ENCODE measurements around the gene TMEM236. TPM values are rescaled to one million over a fixed set of nuclear protein-coding genes. Genes with fewer than 3 reads are reported as not detected.

Gene TMEM236
- total and polyA plus RNA-seq, 2 of the 4 experiments (the other 2 are of a cell fraction): not detected

- Histone ChIP-seq H3K56ac (ENCODE audit: extremely low read depth, insufficient read depth, low read length) (no peak overlapping the region), H3K14ac (replicated peaks; ENCODE audit: low read depth, low read length) (no peak overlapping the region), H3K23ac (ENCODE audit: low read depth, low read length) (no peak overlapping the region), H2BK20ac (ENCODE audit: low read depth, low read length) (no peak overlapping the region), H3K18ac (ENCODE audit: low read depth, low read length) (no peak overlapping the region), H3K9ac (ENCODE audit: low read depth, low read length) (no peak overlapping the region), H3K4ac (ENCODE audit: low read depth, low read length) (no peak overlapping the region), H3K27ac (ENCODE audit: insufficient read depth, low read length) (no peak overlapping the region), H4K5ac (ENCODE audit: low read depth, low read length) (no peak overlapping the region), H2BK120ac (ENCODE audit: low read depth, low read length) (no peak overlapping the region), H4K8ac (ENCODE audit: low read depth in 2 of 2, low read length in 2 of 2) (no peak overlapping the region), H3K4me1 (ENCODE audit: control insufficient read depth, insufficient read depth, low read length) (no peaks in the 10 kb centered on the region), H3K9me1 (ENCODE audit: insufficient read depth, low read length) (no peaks in the 10 kb centered on the region), H3K27me3 (ENCODE audit: control insufficient read depth, insufficient read depth, low read length) (peaks cover 8% of the 10 kb centered on the region), H4K20me1 (ENCODE audit: insufficient read depth, low read length) (no peaks in the 10 kb centered on the region), H3K4me2 (ENCODE audit: low read depth, low read length) (no peak overlapping the region), H3K36me3 (ENCODE audit: control insufficient read depth, insufficient read depth, low read length) (no peaks in the 10 kb centered on the region), H2AFZ (replicated peaks; ENCODE audit: low read length, poor library complexity) (peak overlapping the region; percentile 27), H3K79me1 (ENCODE audit: low read depth in 1 of 2, low read length in 2 of 2) (no peaks in the 10 kb centered on the region), H3K9me3 (ENCODE audit: control insufficient read depth, insufficient read depth, low read length) (no peaks in the 10 kb centered on the region), H4K91ac (ENCODE audit: insufficient read depth, low read depth, low read length) (no peak overlapping the region), H2AK9ac (replicated peaks; ENCODE audit: low read depth, low read length, poor library complexity) (no peak overlapping the region), H2BK5ac (ENCODE audit: low read depth, low read length, poor library complexity, severe bottlenecking) (no peak overlapping the region), H2BK15ac (ENCODE audit: low read depth, low read length) (no peak overlapping the region), H2AK5ac (ENCODE audit: low read depth, low read length) (no peak overlapping the region), H3K4me3 (ENCODE audit: insufficient read depth, low read depth, low read length) (no peak overlapping the region)
- ATAC-seq (ENCODE audit: low read depth) (no peak), DNase-seq (no peak)
- intact Hi-C loops (cut with micrococcal nuclease): no loop called here
- TF ChIP-seq POLR2A (IDR thresholded peaks at IDR 0.05; ENCODE audit: low read depth, low read length) (no peak), ELK1 (IDR thresholded peaks at IDR 0.05; ENCODE audit: borderline replicate concordance, low read depth, low read length) (no peak), USF2 (IDR thresholded peaks at IDR 0.05; ENCODE audit: low read depth, low read length) (no peak), NFE2L2 (IDR thresholded peaks at IDR 0.05; ENCODE audit: low read depth, low read length) (no peak)
- CTCF ChIA-PET: no interaction called here
- BruUV-seq (replicated peaks): no TSS peak
- dilution Hi-C loops (cut with HindIII; ENCODE audit: low sequenced_read_pairs, unreplicated experiment): no loop called here
- POLR2A ChIA-PET (ENCODE audit: unreplicated experiment): no interaction called here
- WGBS, 2 experiments (ENCODE audit: extremely low coverage in 2 of 2, insufficient read length in 1 of 2): 80% methylated on average over 2 of the region's 7 CpGs; no CpG with 5 or more reads in 1 of the 2 experiments
- in situ Hi-C loops (cut with MboI; ENCODE audit: low sequenced_read_pairs): no loop called here
Measured at GRCh38 chr10:17816199-17816598, 64.2 kb downstream of the TMEM236 start.
